GM12892 (cell line): ENCODE data around the gene USP11. TPM values are rescaled to one million over a fixed set of nuclear protein-coding genes. Genes with fewer than 3 reads are reported as not detected.
A peak's percentile ranks its signal among the peaks of the same experiment; 100 is the strongest.

Source experiments
- DNase-seq: peaks from one replicate; pipeline ENCODE4 v3.0.0; 2011; ENCODE audit not compliant: insufficient read length
- FAIRE-seq: peaks from 2 replicates; lab custom pipeline; 2011; peaks lifted over from hg19 to GRCh38; lab: Jason Lieb, UNC
- POLR2A ChIP-seq: IDR thresholded peaks from 2 replicates; pipeline ENCODE4 v1.6.1; 2011; ENCODE audit warnings: low read depth, low read length, control low read depth
- POLR2AphosphoS5 ChIP-seq: IDR thresholded peaks from 2 replicates; pipeline ENCODE4 v1.6.1; 2011; ENCODE audit warnings: low read depth, low read length, control low read depth
- TAF1 ChIP-seq: IDR thresholded peaks from 2 replicates; pipeline ENCODE4 v1.6.1; 2011; ENCODE audit warnings: low read depth, mild to moderate bottlenecking, control low read depth, low read length, borderline replicate concordance
- polyA plus RNA-seq: library from polyadenylated mRNA; unstranded; fragments of >200 nt; gene quantifications from one replicate; pipeline ENCODE4 v1.2.1, GENCODE V29; 2012; ENCODE audit warnings: missing spikeins, inconsistent platforms; ENCODE audit not compliant: missing spikeins

USP11 gene
- polyA plus RNA-seq = 16.1 TPM

DNA sequence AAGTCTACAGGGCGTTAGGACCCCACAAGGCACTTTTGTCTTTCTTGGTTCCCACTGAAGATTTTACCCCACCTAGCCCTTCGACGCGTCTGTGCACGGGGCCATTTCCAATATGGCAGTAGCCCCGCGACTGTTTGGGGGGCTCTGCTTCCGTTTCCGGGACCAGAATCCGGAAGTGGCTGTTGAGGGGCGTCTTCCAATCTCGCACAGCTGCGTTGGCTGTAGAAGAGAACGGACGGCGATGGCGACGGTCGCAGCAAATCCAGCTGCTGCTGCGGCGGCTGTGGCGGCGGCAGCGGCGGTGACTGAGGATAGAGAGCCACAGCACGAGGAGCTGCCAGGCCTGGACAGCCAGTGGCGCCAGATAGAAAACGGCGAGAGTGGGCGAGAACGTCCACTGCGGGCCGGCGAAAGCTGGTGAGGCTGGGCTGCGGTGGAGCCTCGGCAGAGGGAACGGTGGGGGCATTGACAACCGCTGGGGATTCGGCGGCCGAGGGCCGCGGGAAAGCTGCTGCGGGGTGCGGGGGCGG lies at the start of gene USP11:
TSS of gene USP11 (plus strand) at position 207 of the 530 bp plus-strand sequence. CDS start at position 242, 35 bp downstream.
- TF ChIP-seq POLR2AphosphoS5 (0 out of 2 replicates have a peak, but pooled peaks have one; percentile 63), POLR2A (peak; percentile 79), TAF1 (no peak)
- no peak for FAIRE-seq

DNA sequence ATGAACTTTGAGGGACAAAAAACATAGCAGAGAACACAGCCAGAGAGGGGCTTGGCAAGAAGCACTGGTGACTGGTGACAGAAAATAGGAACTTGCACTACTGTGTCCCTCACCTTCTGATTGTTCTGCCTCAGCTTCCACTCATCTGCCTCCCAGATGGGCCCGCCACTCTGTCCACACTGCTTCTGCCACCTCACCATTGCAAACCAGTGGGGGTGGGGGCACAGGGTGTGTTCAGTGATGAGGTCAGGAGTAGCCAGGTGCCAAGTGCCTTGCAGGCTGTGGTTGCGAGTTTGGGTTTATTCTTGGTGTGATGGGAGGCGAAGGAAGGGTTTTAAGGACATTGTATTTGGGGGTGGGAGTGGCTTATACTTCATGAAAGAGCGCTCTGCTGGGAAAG lies 48.3 kb upstream of the USP11 start:
- no peak for TF ChIP-seq POLR2A
- no peak for TF ChIP-seq POLR2AphosphoS5
- no peak for TF ChIP-seq TAF1
- FAIRE-seq = no peak
- no peak for DNase-seq

More for the DNA sequence above, at the start of gene USP11:
- DNase-seq = no peak

- no peak for TF ChIP-seq POLR2AphosphoS5
- TF ChIP-seq TAF1 = no peak
- no peak for TF ChIP-seq POLR2A
- DNase-seq (no peak), FAIRE-seq (no peak)
These were observed 47.6 kb upstream of the USP11 start for GRCh38 chrX:47185241-47185640.

GRCh38 chrX:47186096-47186740 lies 46.6 kb upstream of the USP11 start:
- DNase-seq (no peak), FAIRE-seq (no peak)
- TF ChIP-seq POLR2A = no peak
- TF ChIP-seq POLR2AphosphoS5 = no peak
- no peak for TF ChIP-seq TAF1

- DNase-seq (no peak), FAIRE-seq (no peak)
- no peak for TF ChIP-seq POLR2AphosphoS5
These were observed 45.6 kb upstream of the USP11 start for GRCh38 chrX:47187106-47187677.

- no peak for FAIRE-seq
- no peak for TF ChIP-seq TAF1
- TF ChIP-seq POLR2AphosphoS5 = no peak
- TF ChIP-seq POLR2A = no peak
These were observed 42.9 kb upstream of the USP11 start for GRCh38 chrX:47189906-47190305.

GRCh38 chrX:47190445-47191269 lies 42.2 kb upstream of the USP11 start:
- FAIRE-seq (peak; percentile 92), DNase-seq (peak; percentile 82)
- TF ChIP-seq POLR2AphosphoS5 (peak; percentile 89), POLR2A (peak; percentile 86), TAF1 (peak; percentile 83)

More at GRCh38 chrX:47189906-47190305, 42.9 kb upstream of the USP11 start:
- no peak for DNase-seq

DNA sequence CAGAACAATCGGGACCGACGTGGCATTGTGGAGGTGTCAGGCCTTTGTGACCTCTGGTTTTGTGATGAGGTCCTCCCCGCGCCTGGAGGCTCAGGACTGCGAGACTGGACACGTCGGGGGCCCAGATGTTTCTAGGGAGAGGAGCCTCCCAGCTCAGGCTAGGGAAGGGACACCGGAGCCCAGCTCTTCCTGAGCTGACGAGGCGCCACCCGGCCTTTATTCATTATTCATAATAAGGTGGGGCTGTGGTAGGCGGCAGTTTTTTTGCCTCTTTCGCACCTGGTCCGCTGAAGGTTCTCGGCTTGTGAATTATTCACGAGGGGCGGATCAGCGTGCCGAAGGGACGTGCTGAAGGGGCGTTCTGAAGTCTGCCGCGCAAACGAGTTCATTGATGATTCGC lies 41.5 kb upstream of the USP11 start:
- FAIRE-seq (peak; percentile 81), DNase-seq (no peak)
- TF ChIP-seq TAF1 (0 out of 2 replicates have a peak, but pooled peaks have one; percentile 22), POLR2AphosphoS5 (no peak), POLR2A (no peak)

GRCh38 chrX:47191806-47192401 lies 40.9 kb upstream of the USP11 start:
- TF ChIP-seq POLR2AphosphoS5 (no peak), POLR2A (no peak), TAF1 (no peak)
- peak; percentile 84 for FAIRE-seq
- DNase-seq = no peak

GRCh38 chrX:47193475-47194193 lies 39.2 kb upstream of the USP11 start, which contains the start of gene UBA1:
Gene UBA1 (plus strand): TSS chrX:47193829. CDS start chrX:47198803, 4,974 bp downstream.
- peak; percentile 99 for FAIRE-seq
- TF ChIP-seq TAF1 = peak; percentile 81
- peak; percentile 93 for TF ChIP-seq POLR2A
- TF ChIP-seq POLR2AphosphoS5 = peak; percentile 92
- DNase-seq = peak; percentile 92
